H1 (cell line): ENCODE measurements around the gene ZNF221. TPM values are rescaled to one million over a fixed set of nuclear protein-coding genes. Genes with fewer than 3 reads are reported as not detected.

Experiments used
- ASH2L ChIP-seq: fragments of 200-600, 300-600 bp; sonication (generic); IDR thresholded peaks from one replicate; pipeline ENCODE4 v1.7.1; 2017; ENCODE audit warnings: low read length
- BRCA1 ChIP-seq: IDR thresholded peaks from 2 replicates; pipeline ENCODE4 v1.6.1; 2012; ENCODE audit warnings: low read depth, low read length, improper control_type of control experiment
- CBX8 ChIP-seq: fragments of 300-800, 300-1000 bp; sonication (generic); IDR thresholded peaks from 2 replicates; pipeline ENCODE4 v1.7.1; 2016; ENCODE audit warnings: low read depth, low read length, borderline replicate concordance
- CREB1 ChIP-seq: IDR thresholded peaks from 2 replicates; pipeline ENCODE4 v1.6.1; 2012; ENCODE audit warnings: inconsistent platforms
- CTCF ChIP-seq, 3 experiments: IDR thresholded peaks; 1 replicate in 2 of 3; 2 replicates in 1 of 3; pipeline versions ENCODE4 v1.5.1 to v1.6.1; 2011; ENCODE audit warnings: low read length in 3 of 3, mild to moderate bottlenecking in 3 of 3, inconsistent platforms in 2 of 3, low read depth in 1 of 3, moderate library complexity in 1 of 3; ENCODE audit not compliant: insufficient read depth in 1 of 3; ENCODE audit errors: control extremely low read depth in 1 of 3
- EZH2 ChIP-seq: fragments of 200-600 bp; sonication (generic); IDR thresholded peaks from 2 replicates; pipeline ENCODE4 v1.7.1; 2012; ENCODE audit warnings: low read depth, mild to moderate bottlenecking, moderate library complexity, low read length, inconsistent platforms; ENCODE audit not compliant: severe bottlenecking
- GABPA ChIP-seq: IDR thresholded peaks from 2 replicates; pipeline ENCODE4 v1.6.1; 2011; ENCODE audit warnings: mild to moderate bottlenecking, low read length, moderate library complexity, borderline replicate concordance; ENCODE audit not compliant: insufficient read depth
- PHF8 ChIP-seq: fragments of 200-600 bp; sonication (generic); conservative IDR thresholded peaks from 2 replicates; pipeline ENCODE4 v1.7.1; 2012; ENCODE audit warnings: low read depth, mild to moderate bottlenecking, inconsistent platforms, low read length, moderate library complexity
- RAD21 ChIP-seq, 2 experiments: IDR thresholded peaks in 1 of 2; conservative IDR thresholded peaks in 1 of 2; 2 replicates each; pipeline ENCODE4 v1.6.1; 2011; ENCODE audit warnings: low read depth in 2 of 2, low read length in 2 of 2, improper control_type of control experiment in 1 of 2, inconsistent platforms in 1 of 2, mild to moderate bottlenecking in 1 of 2, moderate library complexity in 1 of 2
- RNF2 ChIP-seq: fragments of 200-900, 300-1000 bp; sonication (generic); IDR thresholded peaks from 2 replicates; pipeline ENCODE4 v1.7.1; 2016; ENCODE audit warnings: borderline replicate concordance, low read depth, mild to moderate bottlenecking, antibody characterized with exemption, low read length; ENCODE audit not compliant: poor library complexity, severe bottlenecking; ENCODE audit errors: missing control alignments
- YY1 ChIP-seq: IDR thresholded peaks from 2 replicates; pipeline ENCODE4 v1.6.1; 2011; ENCODE audit warnings: low read depth, mild to moderate bottlenecking, low read length
- polyA plus RNA-seq, 7 experiments: library from polyadenylated mRNA; depleted of rRNA in 3 of 7; stranded (reverse) in 5 of 7; unstranded in 2 of 7; fragments of >200 nt in 5 of 7; fragments of 200-250 nt in 2 of 7; gene quantifications; 1 replicate in 5 of 7; 2 replicates in 1 of 7; 4 replicates in 1 of 7; pipeline versions ENCODE4 v1.2.1 to v1.2.3, GENCODE V29; 2011 to 2013; ENCODE audit warnings: missing spikeins in 2 of 7, mixed read lengths in 2 of 7
- total RNA-seq: library from RNA; stranded (reverse); fragmentation: NEBNext Ultra II Directional; extraction: Animal tissue kit (Norgen Biotek cat#: 25700); gene quantifications from 2 replicates; pipeline ENCODE4 v1.2.1, GENCODE V29; 2021
- TF ChIP-seq, protein P1 (sequence below): IDR thresholded peaks from 2 replicates; pipeline ENCODE4 v1.6.1; 2011; ENCODE audit warnings: low read depth, mild to moderate bottlenecking, low read length; ENCODE audit not compliant: insufficient read depth

The ZNF221 gene
- total and polyA plus RNA-seq, 2 of the 8 experiments (the other 6 are each of a cell fraction or from before 2014, with no cell fraction given), result 0.50 to 8.4 TPM

DNA sequence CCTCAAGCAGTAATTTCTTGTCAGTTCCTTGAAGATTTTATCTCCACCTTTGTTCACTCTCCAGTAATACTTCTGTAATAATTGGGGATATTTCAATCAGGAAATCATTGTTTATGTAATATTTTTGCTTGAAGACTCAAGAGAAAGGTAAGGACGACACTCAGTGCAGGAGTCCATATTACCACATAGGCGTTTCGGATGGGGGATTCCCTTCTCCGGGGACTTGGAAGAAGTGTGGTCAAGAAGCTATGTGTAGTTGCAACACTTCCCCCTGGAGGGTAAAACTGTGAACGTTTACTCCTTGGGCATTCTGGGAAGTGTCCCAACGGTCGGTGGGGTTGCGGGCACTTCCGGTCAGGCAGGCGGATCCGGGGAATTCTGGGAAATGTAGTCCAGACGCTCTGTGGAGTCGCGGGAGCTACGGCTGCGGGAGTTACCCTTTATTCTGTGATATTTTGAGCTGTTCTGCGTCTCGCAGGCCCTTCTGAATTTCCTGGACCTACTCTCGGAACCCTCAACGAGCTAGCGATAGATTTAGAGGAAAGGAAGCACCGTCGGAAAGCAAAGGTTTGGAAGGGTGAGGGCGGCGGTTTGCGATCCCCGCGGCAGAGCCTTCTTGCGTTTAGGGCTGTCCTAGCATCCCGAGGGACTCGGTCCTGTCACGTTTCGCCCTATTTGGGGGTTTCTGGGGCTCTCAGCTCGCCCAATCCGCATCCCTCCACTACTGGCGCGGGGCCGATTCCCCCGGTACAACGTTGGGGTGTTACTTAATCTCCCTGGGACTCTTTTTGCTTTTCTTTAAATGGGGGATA lies at the start of gene ZNF221 (continued):
- TF ChIP-seq EZH2 (no peak), CREB1 (peak; percentile 42), RNF2 (no peak), CTCF (IDR thresholded peaks at IDR 0.05; ENCODE audit: control extremely low read depth in 1 of 3, insufficient read depth in 1 of 3, low read depth in 1 of 3, low read length in 3 of 3) (peak; percentile 22 to 69 (median 62)), YY1 (peak; percentile 54; the same call in 1 of the 2 replicates), BRCA1 (no peak), GABPA (peak; percentile 90; the same call in 1 of the 2 replicates), PHF8 (peak; percentile 46), CBX8 (no peak), ASH2L (peak; percentile 66), RAD21 (IDR thresholded peaks at IDR 0.05 in 1 of 2, conservative IDR thresholded peaks at IDR 0.05 in 1 of 2; ENCODE audit: low read depth in 2 of 2, low read length in 2 of 2) (peak; percentile 57 to 68)
- TF ChIP-seq, protein P1, sequence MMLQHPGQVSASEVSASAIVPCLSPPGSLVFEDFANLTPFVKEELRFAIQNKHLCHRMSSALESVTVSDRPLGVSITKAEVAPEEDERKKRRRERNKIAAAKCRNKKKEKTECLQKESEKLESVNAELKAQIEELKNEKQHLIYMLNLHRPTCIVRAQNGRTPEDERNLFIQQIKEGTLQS, result peak; percentile 62
